ENCODE results near the gene RBM14.

RBM14 gene

DNA sequence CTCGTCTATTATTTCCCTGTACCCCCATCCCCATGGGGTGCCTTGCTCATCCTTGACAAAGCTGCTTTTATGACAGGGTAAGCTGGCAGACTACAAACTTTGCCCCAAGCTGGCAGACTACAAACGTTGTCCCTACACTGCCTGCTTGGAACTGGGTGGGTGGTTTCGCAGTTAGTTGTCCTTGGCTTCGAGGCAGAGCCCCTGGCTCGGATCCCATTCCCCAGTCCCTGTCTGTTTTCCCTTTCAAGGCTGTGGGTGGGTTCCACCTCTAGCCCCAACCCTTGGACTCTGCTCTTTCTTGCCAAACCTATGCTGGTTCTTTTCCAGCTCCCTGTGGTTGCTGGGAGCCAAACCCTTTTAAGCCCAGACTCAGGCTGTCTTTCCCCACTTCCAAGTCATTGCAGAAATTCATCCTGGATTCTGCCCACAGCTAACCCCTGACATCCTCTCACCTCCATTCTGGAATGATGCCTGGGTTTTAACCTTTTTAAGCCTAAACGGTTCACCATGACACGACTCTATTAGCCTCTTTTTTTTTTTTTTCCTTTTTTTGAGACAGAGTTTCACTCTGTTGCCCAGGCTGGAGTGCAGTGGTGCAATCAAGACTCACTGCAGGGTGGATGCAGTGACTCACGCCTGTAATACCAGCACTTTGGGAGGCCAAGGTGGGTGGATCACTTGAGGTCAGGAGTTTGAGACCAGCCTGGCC, 9.2 kb upstream of the RBM14 start:
- TF ChIP-seq TEAD4 (IDR thresholded peaks at IDR 0.05) (no peak), RAD21 (IDR thresholded peaks at IDR 0.05; ENCODE audit: low read depth) (no peak), CEBPB (IDR thresholded peaks at IDR 0.05) (peak; percentile 37; the same call in 1 of the 2 replicates), EP300 (IDR thresholded peaks at IDR 0.05; ENCODE audit: borderline replicate concordance) (no peak), ZBTB7A (IDR thresholded peaks at IDR 0.05; ENCODE audit: low read depth) (no peak), NFIC (IDR thresholded peaks at IDR 0.05) (0 out of 2 replicates have a peak, but pooled peaks have one; percentile 6)
- TF ChIP-seq, protein P1, sequence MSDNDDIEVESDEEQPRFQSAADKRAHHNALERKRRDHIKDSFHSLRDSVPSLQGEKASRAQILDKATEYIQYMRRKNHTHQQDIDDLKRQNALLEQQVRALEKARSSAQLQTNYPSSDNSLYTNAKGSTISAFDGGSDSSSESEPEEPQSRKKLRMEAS (IDR thresholded peaks at IDR 0.05): 0 out of 2 replicates have a peak, but pooled peaks have one; percentile 9

DNA sequence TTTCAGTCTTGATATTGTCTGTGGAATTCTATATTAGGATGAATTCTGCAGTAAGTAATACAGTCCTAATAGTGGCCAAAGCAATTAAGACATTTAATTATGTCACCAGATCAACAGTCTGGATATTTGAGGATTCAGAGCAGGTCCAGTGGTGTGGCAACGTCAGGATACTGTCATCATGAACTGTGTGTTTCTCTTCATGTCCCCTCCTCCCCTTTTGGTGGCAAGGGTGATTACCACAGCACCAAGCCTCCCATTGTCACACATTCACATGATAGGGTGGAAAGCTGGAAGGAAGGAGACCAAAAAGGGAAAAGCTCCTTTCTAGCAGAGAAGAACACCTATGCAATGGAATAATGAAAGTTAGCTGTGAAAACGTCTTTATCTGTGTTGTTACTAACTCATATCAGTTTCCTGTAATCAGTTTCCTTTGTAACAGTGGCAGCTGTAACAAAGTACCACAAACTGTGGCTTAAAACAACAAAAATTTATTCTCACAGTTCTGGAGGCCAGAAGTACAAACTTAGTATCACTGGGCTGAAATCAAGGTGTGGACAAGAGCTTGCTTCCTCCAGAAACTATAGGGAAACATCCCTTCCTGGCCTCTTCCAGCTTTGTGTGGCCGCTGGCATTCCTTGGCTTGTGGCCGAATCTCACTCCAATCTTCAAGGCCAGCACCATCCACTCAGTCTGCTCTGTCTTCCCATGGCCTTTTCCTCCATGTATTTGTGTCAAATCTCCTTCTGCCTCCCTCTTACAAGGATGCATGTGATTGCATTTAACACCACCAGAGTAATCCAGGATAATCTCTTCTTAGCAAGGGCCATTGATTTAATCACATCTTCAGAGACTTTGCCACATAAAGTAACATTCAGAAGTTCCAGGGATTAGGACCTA, 6.5 kb upstream of the RBM14 start:
- TF ChIP-seq CEBPB (IDR thresholded peaks at IDR 0.05) (no peak), CREB1 (IDR thresholded peaks at IDR 0.05; ENCODE audit: low read depth) (no peak)
- TF ChIP-seq, protein P1 (IDR thresholded peaks at IDR 0.05): no peak
- TF ChIP-seq, protein P2, sequence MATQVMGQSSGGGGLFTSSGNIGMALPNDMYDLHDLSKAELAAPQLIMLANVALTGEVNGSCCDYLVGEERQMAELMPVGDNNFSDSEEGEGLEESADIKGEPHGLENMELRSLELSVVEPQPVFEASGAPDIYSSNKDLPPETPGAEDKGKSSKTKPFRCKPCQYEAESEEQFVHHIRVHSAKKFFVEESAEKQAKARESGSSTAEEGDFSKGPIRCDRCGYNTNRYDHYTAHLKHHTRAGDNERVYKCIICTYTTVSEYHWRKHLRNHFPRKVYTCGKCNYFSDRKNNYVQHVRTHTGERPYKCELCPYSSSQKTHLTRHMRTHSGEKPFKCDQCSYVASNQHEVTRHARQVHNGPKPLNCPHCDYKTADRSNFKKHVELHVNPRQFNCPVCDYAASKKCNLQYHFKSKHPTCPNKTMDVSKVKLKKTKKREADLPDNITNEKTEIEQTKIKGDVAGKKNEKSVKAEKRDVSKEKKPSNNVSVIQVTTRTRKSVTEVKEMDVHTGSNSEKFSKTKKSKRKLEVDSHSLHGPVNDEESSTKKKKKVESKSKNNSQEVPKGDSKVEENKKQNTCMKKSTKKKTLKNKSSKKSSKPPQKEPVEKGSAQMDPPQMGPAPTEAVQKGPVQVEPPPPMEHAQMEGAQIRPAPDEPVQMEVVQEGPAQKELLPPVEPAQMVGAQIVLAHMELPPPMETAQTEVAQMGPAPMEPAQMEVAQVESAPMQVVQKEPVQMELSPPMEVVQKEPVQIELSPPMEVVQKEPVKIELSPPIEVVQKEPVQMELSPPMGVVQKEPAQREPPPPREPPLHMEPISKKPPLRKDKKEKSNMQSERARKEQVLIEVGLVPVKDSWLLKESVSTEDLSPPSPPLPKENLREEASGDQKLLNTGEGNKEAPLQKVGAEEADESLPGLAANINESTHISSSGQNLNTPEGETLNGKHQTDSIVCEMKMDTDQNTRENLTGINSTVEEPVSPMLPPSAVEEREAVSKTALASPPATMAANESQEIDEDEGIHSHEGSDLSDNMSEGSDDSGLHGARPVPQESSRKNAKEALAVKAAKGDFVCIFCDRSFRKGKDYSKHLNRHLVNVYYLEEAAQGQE (IDR thresholded peaks at IDR 0.05; ENCODE audit: low read depth): no peak

DNA sequence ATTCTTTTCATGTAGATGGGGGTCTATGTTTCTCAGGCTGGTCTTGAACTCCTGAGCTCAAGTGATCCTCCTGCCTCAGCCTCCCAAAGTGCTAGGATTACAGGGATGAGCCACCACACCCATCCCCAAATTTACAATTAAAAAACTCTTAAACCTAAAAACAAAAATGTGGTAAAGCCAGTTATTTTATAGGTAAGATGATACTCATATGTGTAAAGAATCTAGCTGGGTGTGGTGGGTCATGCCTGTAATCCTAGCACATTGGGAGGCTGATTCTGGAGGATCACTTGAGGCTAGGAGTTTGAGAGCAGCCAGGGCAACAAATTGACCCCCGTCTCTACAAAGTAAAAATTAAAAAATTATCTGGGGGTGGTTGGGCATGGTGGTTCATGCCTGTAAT, 4.0 kb upstream of the RBM14 start:
- TF ChIP-seq, protein P1 (IDR thresholded peaks at IDR 0.05): no peak
- TF ChIP-seq CREB1 (IDR thresholded peaks at IDR 0.05; ENCODE audit: low read depth) (no peak), EGR1 (IDR thresholded peaks at IDR 0.05) (no peak), TCF12 (IDR thresholded peaks at IDR 0.05; ENCODE audit: low read depth) (no peak), EP300 (IDR thresholded peaks at IDR 0.05; ENCODE audit: borderline replicate concordance) (no peak), CEBPB (IDR thresholded peaks at IDR 0.05) (no peak), NFIC (IDR thresholded peaks at IDR 0.05) (no peak), TAF1 (IDR thresholded peaks at IDR 0.05; ENCODE audit: low read depth) (no peak)
- TF ChIP-seq, protein P3, sequence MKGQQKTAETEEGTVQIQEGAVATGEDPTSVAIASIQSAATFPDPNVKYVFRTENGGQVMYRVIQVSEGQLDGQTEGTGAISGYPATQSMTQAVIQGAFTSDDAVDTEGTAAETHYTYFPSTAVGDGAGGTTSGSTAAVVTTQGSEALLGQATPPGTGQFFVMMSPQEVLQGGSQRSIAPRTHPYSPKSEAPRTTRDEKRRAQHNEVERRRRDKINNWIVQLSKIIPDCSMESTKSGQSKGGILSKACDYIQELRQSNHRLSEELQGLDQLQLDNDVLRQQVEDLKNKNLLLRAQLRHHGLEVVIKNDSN (IDR thresholded peaks at IDR 0.05): no peak

DNA sequence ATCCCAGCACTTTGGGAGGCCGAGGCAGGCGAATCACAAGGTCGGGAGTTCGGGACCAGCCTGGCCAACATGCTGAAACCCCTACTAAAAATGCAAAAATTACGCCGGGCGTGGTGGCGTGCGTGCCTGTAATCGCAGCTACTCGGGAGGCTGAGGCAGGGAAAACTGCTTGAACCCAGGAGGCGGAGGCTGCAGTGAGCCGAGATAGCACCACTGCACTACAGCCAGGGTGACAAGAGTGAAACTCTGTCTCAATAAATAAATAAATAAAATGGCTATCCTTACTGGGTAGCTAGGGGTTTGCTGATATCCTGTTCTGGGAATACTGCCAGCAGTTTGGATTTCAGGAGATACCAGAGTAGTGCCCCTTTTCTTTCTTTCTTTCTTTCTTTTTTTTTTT, 2.4 kb upstream of the RBM14 start:
- TF ChIP-seq, protein P3 (IDR thresholded peaks at IDR 0.05): no peak
- TF ChIP-seq EGR1 (IDR thresholded peaks at IDR 0.05) (no peak), TAF1 (IDR thresholded peaks at IDR 0.05; ENCODE audit: low read depth) (no peak), CREB1 (IDR thresholded peaks at IDR 0.05; ENCODE audit: low read depth) (no peak), TCF12 (IDR thresholded peaks at IDR 0.05; ENCODE audit: low read depth) (no peak), YY1 (IDR thresholded peaks at IDR 0.05; ENCODE audit: low read depth) (no peak), NFIC (IDR thresholded peaks at IDR 0.05) (no peak), ZBTB7A (IDR thresholded peaks at IDR 0.05; ENCODE audit: low read depth) (no peak), RAD21 (IDR thresholded peaks at IDR 0.05; ENCODE audit: low read depth) (no peak), FOXM1 (IDR thresholded peaks at IDR 0.05; ENCODE audit: borderline replicate concordance, low read depth) (no peak), EP300 (IDR thresholded peaks at IDR 0.05; ENCODE audit: borderline replicate concordance) (no peak), CEBPB (IDR thresholded peaks at IDR 0.05) (no peak), TEAD4 (IDR thresholded peaks at IDR 0.05) (no peak)
- TF ChIP-seq, protein P1 (IDR thresholded peaks at IDR 0.05): no peak
- TF ChIP-seq, protein P2 (IDR thresholded peaks at IDR 0.05; ENCODE audit: low read depth): no peak

DNA sequence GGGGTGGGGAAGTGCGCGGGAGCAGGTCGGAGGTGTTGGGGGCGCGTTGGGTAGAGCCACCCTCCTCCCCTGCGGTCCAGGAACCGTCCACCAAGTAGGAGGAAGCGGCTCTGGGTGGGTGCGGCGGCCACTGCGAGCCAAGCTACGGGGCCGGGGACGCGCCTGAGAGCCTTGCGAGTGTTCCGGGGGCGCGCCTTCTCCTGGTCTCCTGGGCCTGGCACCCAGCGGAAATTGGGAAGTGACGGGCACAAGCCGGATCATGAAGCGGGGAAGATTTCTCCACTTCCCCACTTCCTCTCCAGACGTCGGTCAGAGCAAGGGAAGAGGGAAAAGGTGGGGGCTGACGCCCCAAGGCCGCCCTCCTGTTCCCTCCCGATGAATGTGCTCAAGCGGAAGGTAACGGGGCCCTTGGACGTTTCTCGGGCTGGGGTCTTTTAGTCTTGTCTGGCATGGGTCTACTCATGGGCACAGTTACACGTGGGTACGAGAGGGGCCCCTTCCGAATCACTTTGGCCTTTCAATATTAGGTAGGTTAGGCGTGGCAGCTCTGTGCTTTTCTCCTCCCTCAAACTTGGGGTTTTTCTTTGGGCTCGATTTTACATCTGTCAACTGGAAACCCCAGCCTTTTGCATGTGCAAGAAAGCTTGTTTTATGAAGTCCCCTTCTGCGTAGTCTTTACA, 865 bp downstream of the RBM14 start:
- TF ChIP-seq ZBTB7A (IDR thresholded peaks at IDR 0.05; ENCODE audit: low read depth) (peak; percentile 49; the same call in 1 of the 2 replicates), CREB1 (IDR thresholded peaks at IDR 0.05; ENCODE audit: low read depth) (no peak), CEBPB (IDR thresholded peaks at IDR 0.05) (no peak), YY1 (IDR thresholded peaks at IDR 0.05; ENCODE audit: low read depth) (no peak)
- TF ChIP-seq, protein P3 (IDR thresholded peaks at IDR 0.05): no peak

All from Ishikawa (cell line).